K562 (cell line): ENCODE results near the gene BIN1. TPM values are rescaled to one million over a fixed set of nuclear protein-coding genes. Genes with fewer than 3 reads are reported as not detected.
A peak's percentile ranks its signal among the peaks of the same experiment; 100 is the strongest.

Experiments
- ATAC-seq: fragments of 200-7000 bp; cut with Tn5 transposase; 3 replicates; pipeline ENCODE4 v1.9.1; 2020; ENCODE audit warnings: moderate library complexity
- BruUV-seq: library from RNA; stranded (reverse); fragments of 400-500 nt; replicated peaks from 2 replicates; lab custom pipeline; 2021; lab: Mats Ljungman, UMichigan
- CTCF ChIA-PET: fragments of 300-600 bp; formaldehyde crosslinking; extraction: SDS; loops from one replicate; lab custom pipeline; 2021; ENCODE audit warnings: low intra/inter-chr PET ratio; lab: Yijun Ruan, JAX
- POLR2A ChIA-PET: fragments of 300-600, 350-650 bp; sonication (Branson Sonifier 250); formaldehyde crosslinking; extraction: SDS; loops from one replicate; lab custom pipeline; 2021; ENCODE audit warnings: antibody characterized with exemption, inconsistent platforms; lab: Yijun Ruan, JAX
- DNase-seq, 4 experiments: peaks; one replicate each; pipeline versions ENCODE4 v3.0.0 to v3.0.0-alpha.2; 2011 to 2018; ENCODE audit warnings: low spot score in 3 of 4, mixed read lengths in 3 of 4; ENCODE audit errors: extremely low read depth in 1 of 4
- FAIRE-seq: peaks from 2 replicates; lab custom pipeline; 2011; peaks lifted over from hg19 to GRCh38; lab: Jason Lieb, UNC
- H2AFZ ChIP-seq: 2 replicates; pipeline ENCODE4 v1.6.0; 2011; ENCODE audit warnings: low read depth, low read length, control low read depth, inconsistent platforms
- H3K27ac ChIP-seq: fragments of 200-600 bp; 3 replicates; pipeline ENCODE4 v1.8.0; 2011; ENCODE audit warnings: low read depth, mild to moderate bottlenecking, control low read depth, inconsistent platforms, low read length, moderate library complexity, mixed read lengths; ENCODE audit errors: extremely low read depth
- H3K27me3 ChIP-seq, 2 experiments: fragments of 300-600 bp in 1 of 2; 2 replicates in 1 of 2; 3 replicates in 1 of 2; pipeline versions ENCODE4 v1.6.0 to v1.8.0; 2011; ENCODE audit warnings: inconsistent platforms in 2 of 2, low read length in 2 of 2, mild to moderate bottlenecking in 1 of 2, mixed read lengths in 1 of 2, moderate library complexity in 1 of 2; ENCODE audit not compliant: control insufficient read depth in 2 of 2, insufficient read depth in 2 of 2
- H3K36me3 ChIP-seq: fragments of 300-600 bp; 3 replicates; pipeline ENCODE4 v1.8.0; 2011; ENCODE audit warnings: mild to moderate bottlenecking, low read length, inconsistent platforms; ENCODE audit not compliant: control insufficient read depth, insufficient read depth
- H3K4me1 ChIP-seq, 2 experiments: fragments of 200-600 bp in 1 of 2; replicated peaks in 1 of 2; 2 replicates in 1 of 2; 3 replicates in 1 of 2; pipeline versions ENCODE4 v1.5.1 to v1.8.0; 2011; ENCODE audit warnings: inconsistent platforms in 2 of 2, low read length in 2 of 2, mild to moderate bottlenecking in 1 of 2, mixed read lengths in 1 of 2, moderate library complexity in 1 of 2; ENCODE audit not compliant: control insufficient read depth in 2 of 2, insufficient read depth in 2 of 2
- H3K4me2 ChIP-seq: 2 replicates; pipeline ENCODE4 v1.6.1; 2011; ENCODE audit warnings: low read length, control low read depth, inconsistent platforms, mixed read lengths; ENCODE audit not compliant: insufficient read depth
- H3K4me3 ChIP-seq: fragments of 200-600 bp; sonication (generic), shearing (Covaris generic); 2 replicates; pipeline ENCODE4 v1.5.1; 2016; ENCODE audit warnings: control low read depth, inconsistent platforms
- H3K79me2 ChIP-seq: fragments of 200-600 bp; 3 replicates; pipeline ENCODE4 v1.8.0; 2011; ENCODE audit warnings: low read length, inconsistent platforms; ENCODE audit not compliant: control insufficient read depth, insufficient read depth
- H3K9ac ChIP-seq, 2 experiments: 2 replicates each; pipeline versions ENCODE4 v1.6.0 to v1.6.1; 2011; ENCODE audit warnings: low read depth in 2 of 2, low read length in 2 of 2, control low read depth in 1 of 2, inconsistent platforms in 1 of 2, mild to moderate bottlenecking in 1 of 2, mixed read lengths in 1 of 2; ENCODE audit not compliant: insufficient read depth in 1 of 2
- H3K9me1 ChIP-seq: one replicate; pipeline ENCODE4 v1.6.0; 2011; ENCODE audit warnings: inconsistent platforms, mild to moderate bottlenecking, low read length, moderate library complexity; ENCODE audit not compliant: control insufficient read depth, insufficient read depth
- H3K9me3 ChIP-seq: replicated peaks from 2 replicates; pipeline ENCODE4 v1.5.1; 2011; ENCODE audit warnings: low read depth, low read length, inconsistent platforms; ENCODE audit not compliant: control insufficient read depth, insufficient read depth
- H4K20me1 ChIP-seq: replicated peaks from 2 replicates; pipeline ENCODE4 v1.6.1; 2011; ENCODE audit warnings: low read length, inconsistent platforms, mixed read lengths; ENCODE audit not compliant: control insufficient read depth, insufficient read depth
- ATF7 ChIP-seq: fragments of 450-650 bp; IDR thresholded peaks from 2 replicates; pipeline ENCODE4 v1.7.1; 2014; ENCODE audit warnings: mild to moderate bottlenecking, moderate library complexity
- CREM ChIP-seq: IDR thresholded peaks from 2 replicates; pipeline ENCODE4 v1.6.1; 2014; ENCODE audit warnings: antibody characterized with exemption, low read depth
- DPF2 ChIP-seq: fragments of 450-650 bp; IDR thresholded peaks from 2 replicates; pipeline ENCODE4 v1.6.1; 2016
- HDAC6 ChIP-seq: IDR thresholded peaks from 2 replicates; pipeline ENCODE4 v1.6.1; 2012; ENCODE audit warnings: low read depth, mild to moderate bottlenecking, control low read depth, inconsistent platforms, low read length, moderate library complexity
- JUN ChIP-seq, 2 experiments: sonication (generic) in 1 of 2; formaldehyde crosslinking in 1 of 2; IDR thresholded peaks; 2 replicates each; pipeline versions ENCODE4 v1.6.1 to v1.8.0; 2012 to 2022; ENCODE audit warnings: borderline replicate concordance in 2 of 2, mild to moderate bottlenecking in 2 of 2, improper control_type of control experiment in 1 of 2, low read depth in 1 of 2, low read length in 1 of 2, missing genetic modification reagents in 1 of 2
- MBD2 ChIP-seq: sonication (generic); IDR thresholded peaks from 2 replicates; pipeline ENCODE4 v1.6.1; 2016; ENCODE audit warnings: low read depth, borderline replicate concordance
- MIER1 ChIP-seq: fragments of 450-650 bp; IDR thresholded peaks from 2 replicates; pipeline ENCODE4 v1.6.1; 2016; ENCODE audit warnings: antibody characterized with exemption, mild to moderate bottlenecking, low read depth
- MTA2 ChIP-seq: fragments of 450-650 bp; IDR thresholded peaks from 2 replicates; pipeline ENCODE4 v1.6.1; 2016; ENCODE audit warnings: low read depth
- NR2F6 ChIP-seq: fragments of 450-650 bp; formaldehyde crosslinking; IDR thresholded peaks from 2 replicates; pipeline ENCODE4 v1.4.0; 2020; ENCODE audit warnings: mild to moderate bottlenecking
- PHF21A ChIP-seq: fragments of 450-650 bp; IDR thresholded peaks from 2 replicates; pipeline ENCODE4 v1.6.1; 2017; ENCODE audit warnings: low read depth, borderline replicate concordance
- PREB ChIP-seq: sonication (generic); formaldehyde crosslinking; IDR thresholded peaks from 2 replicates; pipeline ENCODE4 v1.8.1; 2023; ENCODE audit warnings: mild to moderate bottlenecking, missing genetic modification reagents
- SAP30 ChIP-seq: fragments of 200-600 bp; sonication (generic); IDR thresholded peaks from 2 replicates; pipeline ENCODE4 v1.6.1; 2012; ENCODE audit warnings: borderline replicate concordance, low read depth, mild to moderate bottlenecking, moderate library complexity, low read length, control low read depth, inconsistent platforms; ENCODE audit not compliant: insufficient read depth, poor library complexity, severe bottlenecking
- SOX6 ChIP-seq: fragments of 450-650 bp; IDR thresholded peaks from 2 replicates; pipeline ENCODE4 v1.6.1; 2014; ENCODE audit warnings: mild to moderate bottlenecking
- TBP ChIP-seq: optimal IDR thresholded peaks from 2 replicates; pipeline ENCODE3; 2011; ENCODE audit warnings: low read depth, low read length, improper control_type of control experiment
- TEAD2 ChIP-seq: fragments of 450-650 bp; IDR thresholded peaks from 2 replicates; pipeline ENCODE4 v1.6.1; 2016; ENCODE audit warnings: missing genetic modification characterization, control low read depth, missing compliant biosample characterization
- TFAM ChIP-seq: fragments of 250-450 bp; sonication (Bioruptor Pico); conservative IDR thresholded peaks from 2 replicates; pipeline ENCODE4 v1.5.0; 2021; ENCODE audit warnings: mild to moderate bottlenecking, moderate library complexity
- ZBTB7A ChIP-seq: IDR thresholded peaks from 2 replicates; pipeline ENCODE4 v1.6.1; 2011; ENCODE audit warnings: low read depth, mild to moderate bottlenecking, low read length, moderate library complexity, borderline replicate concordance; ENCODE audit not compliant: control insufficient read depth
- ZNF507 ChIP-seq: conservative IDR thresholded peaks from 2 replicates; pipeline ENCODE4 v1.6.1; 2017; ENCODE audit warnings: missing genetic modification characterization, missing compliant biosample characterization
- ZNF75A ChIP-seq: fragments of 450-650 bp; formaldehyde crosslinking; IDR thresholded peaks from 2 replicates; pipeline ENCODE4 v1.4.0; 2020; ENCODE audit warnings: mild to moderate bottlenecking
- whole genome bisulfite sequencing: fragments of 100-300 bp; shearing (Covaris generic); methylation state at CpG from one replicate; pipeline ENCODE4 v1.1.6; 2016; ENCODE audit warnings: low coverage, mixed read lengths; ENCODE audit not compliant: insufficient coverage; ENCODE audit errors: missing lambda C conversion rate; 5-methylcytosine and 5-hydroxymethylcytosine counted together
- in situ Hi-C: fragments of 300-500 bp; cut with MboI; formaldehyde crosslinking; loops from 4 replicates; pipeline ENCODE4 v1.15.0; 2018; ENCODE audit warnings: inconsistent platforms, mixed read lengths
- intact Hi-C: fragments of 100-400 bp; cut with micrococcal nuclease; formaldehyde crosslinking; loops from 2 replicates; pipeline ENCODE4 v1.14.2; 2022
- polyA plus RNA-seq, 8 experiments: library from polyadenylated mRNA; depleted of rRNA in 4 of 8; stranded (reverse) in 5 of 8; unstranded in 3 of 8; fragments of >200 nt; fragmentation: Nextera tagmentation in 2 of 8; fragmentation: Illumina TruSeq in 1 of 8; extraction: Ambion mirVana in 2 of 8; extraction: Trizol in 1 of 8; gene quantifications; 2 replicates each; pipeline versions ENCODE4 v1.2.1 to v1.2.3, GENCODE V29; 2011 to 2014; ENCODE audit warnings: inconsistent platforms in 1 of 8, missing spikeins in 1 of 8
- total RNA-seq, 7 experiments: library from RNA; depleted of rRNA in 6 of 7; stranded (reverse); fragments of >200 nt in 6 of 7; fragmentation: Illumina TruSeq in 2 of 7; extraction: Trizol in 2 of 7; gene quantifications; 2 replicates each; pipeline versions ENCODE4 v1.2.1 to v1.2.3, GENCODE V29; 2011 to 2021; ENCODE audit warnings: low replicate concordance in 1 of 7
- TF ChIP-seq, protein P1 (sequence below): IDR thresholded peaks from 2 replicates; pipeline ENCODE4 v1.6.1; 2012; ENCODE audit warnings: low read depth, low read length, improper control_type of control experiment, borderline replicate concordance
- TF ChIP-seq, protein P2 (sequence below): fragments of 250-450 bp; sonication (Bioruptor Pico); IDR thresholded peaks from 2 replicates; pipeline ENCODE4 v1.4.0; 2020

Gene BIN1
- total and polyA plus RNA-seq, 9 of the 15 experiments (the other 6 are each of a cell fraction or from before 2014, with no cell fraction given): 0.04 to 2.8 (median 0.79) TPM; not detected in 1

- POLR2A ChIA-PET: no interaction called here
- Histone ChIP-seq H3K27me3 (no peaks in the 10 kb centered on the region), H3K9ac (no peak overlapping the region), H3K27ac (no peak overlapping the region), H3K4me1 (peaks cover 0 to 4% of the 10 kb centered on the region in 2 experiments; a peak in 3 of 5 replicates), H3K4me2 (no peak overlapping the region), H3K9me3 (no peaks in the 10 kb centered on the region), H3K36me3 (no peaks in the 10 kb centered on the region), H4K20me1 (no peaks in the 10 kb centered on the region), H3K9me1 (no peaks in the 10 kb centered on the region), H2AFZ (no peak overlapping the region), H3K79me2 (no peaks in the 10 kb centered on the region), H3K4me3 (no peak overlapping the region)
- no peak for DNase-seq
- no peak; the same call in 2 of the 3 replicates for ATAC-seq
- CTCF ChIA-PET: no interaction called here
- no TSS peak for BruUV-seq
- intact Hi-C loops (no loop called here), in situ Hi-C loops (no loop called here)
- WGBS: 3% methylated on average over 5 of the region's 5 CpGs
- no peak for FAIRE-seq
- TF ChIP-seq MBD2: no peak
- TF ChIP-seq CREM: peak; percentile 34; the same call in 1 of the 2 replicates
- TF ChIP-seq, protein P1, sequence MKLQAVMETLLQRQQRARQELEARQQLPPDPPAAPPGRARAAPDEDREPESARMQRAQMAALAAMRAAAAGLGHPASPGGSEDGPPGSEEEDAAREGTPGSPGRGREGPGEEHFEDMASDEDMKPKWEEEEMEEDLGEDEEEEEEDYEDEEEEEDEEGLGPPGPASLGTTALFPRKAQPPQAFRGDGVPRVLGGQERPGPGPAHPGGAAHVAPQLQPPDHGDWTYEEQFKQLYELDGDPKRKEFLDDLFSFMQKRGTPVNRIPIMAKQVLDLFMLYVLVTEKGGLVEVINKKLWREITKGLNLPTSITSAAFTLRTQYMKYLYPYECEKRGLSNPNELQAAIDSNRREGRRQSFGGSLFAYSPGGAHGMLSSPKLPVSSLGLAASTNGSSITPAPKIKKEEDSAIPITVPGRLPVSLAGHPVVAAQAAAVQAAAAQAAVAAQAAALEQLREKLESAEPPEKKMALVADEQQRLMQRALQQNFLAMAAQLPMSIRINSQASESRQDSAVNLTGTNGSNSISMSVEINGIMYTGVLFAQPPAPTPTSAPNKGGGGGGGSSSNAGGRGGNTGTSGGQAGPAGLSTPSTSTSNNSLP: no peak
- no peak for TF ChIP-seq HDAC6
- TF ChIP-seq SAP30: no peak
- TF ChIP-seq, protein P2, sequence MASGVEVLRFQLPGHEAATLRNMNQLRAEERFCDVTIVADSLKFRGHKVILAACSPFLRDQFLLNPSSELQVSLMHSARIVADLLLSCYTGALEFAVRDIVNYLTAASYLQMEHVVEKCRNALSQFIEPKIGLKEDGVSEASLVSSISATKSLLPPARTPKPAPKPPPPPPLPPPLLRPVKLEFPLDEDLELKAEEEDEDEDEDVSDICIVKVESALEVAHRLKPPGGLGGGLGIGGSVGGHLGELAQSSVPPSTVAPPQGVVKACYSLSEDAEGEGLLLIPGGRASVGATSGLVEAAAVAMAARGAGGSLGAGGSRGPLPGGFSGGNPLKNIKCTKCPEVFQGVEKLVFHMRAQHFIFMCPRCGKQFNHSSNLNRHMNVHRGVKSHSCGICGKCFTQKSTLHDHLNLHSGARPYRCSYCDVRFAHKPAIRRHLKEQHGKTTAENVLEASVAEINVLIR (CRISPR knock-in tag): no peak
- no peak for TF ChIP-seq PREB
- peak; percentile 89 for TF ChIP-seq ATF7
- TF ChIP-seq NR2F6: no peak
- peak; percentile 89 for TF ChIP-seq SOX6
- no peak for TF ChIP-seq TBP
- peak; percentile 35; the same call in 1 of the 2 replicates for TF ChIP-seq TEAD2 (tag)
- peak; percentile 66; the same call in 1 of the 2 replicates for TF ChIP-seq JUN (IDR thresholded peaks at IDR 0.05; ENCODE audit: borderline replicate concordance, low read depth, low read length)
- no peak for TF ChIP-seq JUN (CRISPR knock-in tag; IDR thresholded peaks at IDR 0.05; ENCODE audit: borderline replicate concordance)
- no peak for TF ChIP-seq MIER1
- 0 out of 2 replicates have a peak, but pooled peaks have one; percentile 34 for TF ChIP-seq DPF2
- TF ChIP-seq ZBTB7A: no peak
- TF ChIP-seq ZNF75A: no peak
- TF ChIP-seq PHF21A: no peak
- no peak for TF ChIP-seq MTA2
- TF ChIP-seq TFAM (CRISPR knock-in tag): no peak
- no peak for TF ChIP-seq ZNF507 (tag)
These were observed 106.0 kb downstream of the BIN1 start for GRCh38 chr2:127000937-127001336.
